ENCODE measurements around the gene CDYL2.
"Not testable (repeated sequence)": the region's sequence is repeated elsewhere in the genome, so short reads cannot be mapped to it uniquely, and the experiment has no call there.

Gene CDYL2

GRCh38 chr16:80807906-80808305 lies 3.5 kb upstream of the CDYL2 start:
- DNase-seq = no peak

GRCh38 chr16:80806927-80807340 lies 2.5 kb upstream of the CDYL2 start:
- peak; percentile 46 for DNase-seq

More at GRCh38 chr16:80807906-80808305, 3.5 kb upstream of the CDYL2 start:
- ATAC-seq = no peak

GRCh38 chr16:80806289-80806688 lies 1.9 kb upstream of the CDYL2 start:
- no peak for ATAC-seq

More at GRCh38 chr16:80806927-80807340, 2.5 kb upstream of the CDYL2 start:
- ATAC-seq = peak; percentile 78

GRCh38 chr16:80804056-80804525 lies 307 bp downstream of the CDYL2 start:
- DNase-seq (peak; percentile 59), ATAC-seq (peak; percentile 42)

More at GRCh38 chr16:80806289-80806688, 1.9 kb upstream of the CDYL2 start:
- DNase-seq = no peak

- ATAC-seq (peak; percentile 11), DNase-seq (peak; percentile 51)
These were observed 901 bp downstream of the CDYL2 start for GRCh38 chr16:80803339-80804055.

- no peak for DNase-seq
These were observed 1.5 kb downstream of the CDYL2 start for GRCh38 chr16:80802902-80803301.

GRCh38 chr16:80802138-80802537 lies 2.3 kb downstream of the CDYL2 start:
- DNase-seq (no peak), ATAC-seq (peak; percentile 13)

More at GRCh38 chr16:80802902-80803301, 1.5 kb downstream of the CDYL2 start:
- ATAC-seq = no peak

GRCh38 chr16:80794071-80794470 lies 10.3 kb downstream of the CDYL2 start:
- DNase-seq (no peak), ATAC-seq (no peak)

GRCh38 chr16:80792031-80792430 lies 12.4 kb downstream of the CDYL2 start:
- ATAC-seq (no peak), DNase-seq (no peak)

GRCh38 chr16:80791411-80791810 lies 13.0 kb downstream of the CDYL2 start:
- ATAC-seq (no peak), DNase-seq (no peak)

GRCh38 chr16:80790751-80791150 lies 13.6 kb downstream of the CDYL2 start:
- ATAC-seq (no peak), DNase-seq (no peak)

GRCh38 chr16:80788027-80788426 lies 16.4 kb downstream of the CDYL2 start:
- ATAC-seq (no peak), DNase-seq (no peak)

GRCh38 chr16:80786561-80786960 lies 17.8 kb downstream of the CDYL2 start:
- not testable (repeated sequence) for DNase-seq, ATAC-seq

GRCh38 chr16:80784951-80785350 lies 19.4 kb downstream of the CDYL2 start:
- ATAC-seq (no peak), DNase-seq (no peak)

- ATAC-seq (no peak), DNase-seq (no peak)
These were observed 25.7 kb downstream of the CDYL2 start for GRCh38 chr16:80778703-80779102.

GRCh38 chr16:80776856-80777255 lies 27.5 kb downstream of the CDYL2 start:
- DNase-seq (no peak), ATAC-seq (no peak)

- no peak for DNase-seq
- ATAC-seq = no peak
These were observed 28.9 kb downstream of the CDYL2 start for GRCh38 chr16:80775450-80775849.

GRCh38 chr16:80766798-80767197 lies 37.6 kb downstream of the CDYL2 start:
- no peak for DNase-seq
- ATAC-seq = no peak

- ATAC-seq = peak; percentile 77
- DNase-seq = no peak
These were observed 44.8 kb downstream of the CDYL2 start for GRCh38 chr16:80759419-80760162.

- DNase-seq (no peak), ATAC-seq (no peak)
These were observed 49.9 kb downstream of the CDYL2 start for GRCh38 chr16:80754476-80754875.

- ATAC-seq (no peak), DNase-seq (no peak)
These were observed 51.9 kb downstream of the CDYL2 start for GRCh38 chr16:80752541-80752940.

- DNase-seq (no peak), ATAC-seq (no peak)
These were observed 53.2 kb downstream of the CDYL2 start for GRCh38 chr16:80751167-80751566.

- no peak for ATAC-seq
- DNase-seq = no peak
These were observed 58.2 kb downstream of the CDYL2 start for GRCh38 chr16:80746231-80746630.
